ENCODE data around the gene ANKRD13C.

- TF ChIP-seq CTCF (IDR thresholded peaks at IDR 0.05; ENCODE audit: low read depth, low read length, missing input control) = no peak
- no peak for TF ChIP-seq GABPA (IDR thresholded peaks at IDR 0.05 in 1 of 2, conservative IDR thresholded peaks at IDR 0.05 in 1 of 2)
- no peak for TF ChIP-seq TAF1 (conservative IDR thresholded peaks at IDR 0.05)
- no peak for TF ChIP-seq ATF3 (IDR thresholded peaks at IDR 0.05)
- no peak for TF ChIP-seq FOXA1 (IDR thresholded peaks at IDR 0.05)
Observed at GRCh38 chr1:70324683-70325082, 29.8 kb downstream of the ANKRD13C start.

All from liver (tissue), 3 donors.